GM19372 (cell line): ENCODE results near the gene LMOD2.

Experiments used
- ATAC-seq: cut with Tn5 transposase; IDR thresholded peaks from one replicate; pipeline ENCODE4 v1.9.1; 2021; ENCODE audit warnings: mild to moderate bottlenecking, low read depth, moderate library complexity; ENCODE audit not compliant: unreplicated experiment

The LMOD2 gene

GRCh38 chr7:123665896-123666295, 10.2 kb downstream of the LMOD2 start:
- ATAC-seq, result no peak

GRCh38 chr7:123666492-123666891, 10.8 kb downstream of the LMOD2 start:
- no peak for ATAC-seq

- ATAC-seq, result no peak
These were observed 13.8 kb downstream of the LMOD2 start for GRCh38 chr7:123669485-123669884.

- no peak for ATAC-seq
These were observed 17.6 kb downstream of the LMOD2 start for GRCh38 chr7:123673137-123673732.

GRCh38 chr7:123673752-123674398, 18.2 kb downstream of the LMOD2 start:
- no peak for ATAC-seq

- no peak for ATAC-seq
These were observed 18.9 kb downstream of the LMOD2 start for GRCh38 chr7:123674399-123675180.

GRCh38 chr7:123675181-123675473, 19.5 kb downstream of the LMOD2 start:
- ATAC-seq, result no peak

GRCh38 chr7:123677061-123677715, 21.5 kb downstream of the LMOD2 start:
- ATAC-seq, result no peak

- ATAC-seq, result no peak
These were observed 23.9 kb downstream of the LMOD2 start for GRCh38 chr7:123679614-123680013.

- ATAC-seq, result no peak
These were observed 24.9 kb downstream of the LMOD2 start for GRCh38 chr7:123680580-123680979.

- no peak for ATAC-seq
These were observed 25.9 kb downstream of the LMOD2 start for GRCh38 chr7:123681561-123681960.

- ATAC-seq, result peak; percentile 69
These were observed 27.0 kb downstream of the LMOD2 start for GRCh38 chr7:123682690-123683089.

GRCh38 chr7:123687161-123687560, 31.5 kb downstream of the LMOD2 start:
- ATAC-seq, result no peak

- ATAC-seq, result no peak
These were observed 32.1 kb downstream of the LMOD2 start for GRCh38 chr7:123687727-123688126.

- no peak for ATAC-seq
These were observed 33.6 kb downstream of the LMOD2 start for GRCh38 chr7:123689250-123689649.

GRCh38 chr7:123690550-123690949, 34.9 kb downstream of the LMOD2 start:
- ATAC-seq, result no peak

- ATAC-seq, result no peak
These were observed 36.8 kb downstream of the LMOD2 start for GRCh38 chr7:123692471-123692877.

GRCh38 chr7:123695944-123696677, 40.4 kb downstream of the LMOD2 start:
- ATAC-seq, result no peak

- no peak for ATAC-seq
These were observed 49.7 kb downstream of the LMOD2 start for GRCh38 chr7:123705211-123705901.

GRCh38 chr7:123709525-123709924, 53.9 kb downstream of the LMOD2 start:
- no peak for ATAC-seq
